Stimulated activated CD8-positive, alpha-beta memory T cell treated with anti-CD3 and anti-CD28 coated beads, Interleukin-15, amount 100 ng/mL, for 48 hours (primary cell): Measurements from ENCODE around the gene SBK2.

ENCODE experiments used
- DNase-seq, 2 donors: peaks; one replicate each; pipeline ENCODE4 v3.0.0-alpha.2; 2020; ENCODE audit warnings: low read depth in 2 of 2

The SBK2 gene

GRCh38 chr19:55486043-55486970, 50.6 kb downstream of the SBK2 start:
- DNase-seq, result no peak

- DNase-seq, result no peak
Observed at GRCh38 chr19:55485439-55486011, 51.4 kb downstream of the SBK2 start.

GRCh38 chr19:55484593-55485438, 52.1 kb downstream of the SBK2 start, which contains the start of gene NAT14:
NAT14 (plus strand) TSS chr19:55485188; CDS start chr19:55485709, 521 bp downstream.
- peak; percentile 49 to 51 for DNase-seq

- DNase-seq, result no peak
Observed at GRCh38 chr19:55483706-55484592, 53.0 kb downstream of the SBK2 start.

GRCh38 chr19:55482967-55483705, 53.8 kb downstream of the SBK2 start:
- no peak for DNase-seq

GRCh38 chr19:55482156-55482961, 54.6 kb downstream of the SBK2 start:
- DNase-seq, result no peak

- DNase-seq, result no peak
Observed at GRCh38 chr19:55481794-55482155, 55.2 kb downstream of the SBK2 start.

- DNase-seq, result no peak
Observed at GRCh38 chr19:55481148-55481793, 55.7 kb downstream of the SBK2 start.

GRCh38 chr19:55479451-55480230, 57.3 kb downstream of the SBK2 start:
- DNase-seq, result no peak

GRCh38 chr19:55479045-55479444, 57.9 kb downstream of the SBK2 start:
- DNase-seq, result no peak
